BJ (cell line): ENCODE data around the gene ABHD18. TPM values are rescaled to one million over a fixed set of nuclear protein-coding genes. Genes with fewer than 3 reads are reported as not detected.

Experiments used
- CTCF ChIA-PET: fragments of 350-600 bp; formaldehyde crosslinking; extraction: SDS; loops from one replicate; lab custom pipeline; 2021; ENCODE audit warnings: antibody characterized with exemption, inconsistent platforms; lab: Yijun Ruan, JAX
- POLR2A ChIA-PET: fragments of 300-600 bp; sonication (Branson Sonifier 250); formaldehyde crosslinking; extraction: SDS; loops from one replicate; lab custom pipeline; 2021; ENCODE audit warnings: antibody characterized with exemption; lab: Charles Lee
- DNase-seq: peaks from one replicate; pipeline ENCODE4 v3.0.0-alpha.2; 2011; ENCODE audit warnings: low read depth
- H3K27me3 ChIP-seq: 2 replicates; pipeline ENCODE4 v1.6.0; 2011; ENCODE audit warnings: low read length; ENCODE audit not compliant: control insufficient read depth, insufficient read depth
- H3K36me3 ChIP-seq: 2 replicates; pipeline ENCODE4 v1.5.1; 2011; ENCODE audit warnings: low read length; ENCODE audit not compliant: control insufficient read depth, insufficient read depth
- H3K4me3 ChIP-seq: 2 replicates; pipeline ENCODE4 v1.5.1; 2011; ENCODE audit warnings: low read depth, mild to moderate bottlenecking, control low read depth, low read length
- CTCF ChIP-seq: IDR thresholded peaks from 2 replicates; pipeline ENCODE4 v1.5.1; 2011; ENCODE audit warnings: low read depth, mild to moderate bottlenecking, control low read depth, inconsistent platforms, low read length, moderate library complexity; ENCODE audit not compliant: insufficient read depth
- polyA plus RNA-seq: library from polyadenylated mRNA; depleted of rRNA; stranded (reverse); fragments of >200 nt; gene quantifications from 2 replicates; pipeline ENCODE4 v1.2.3, GENCODE V29; 2011; rRNA removed

ABHD18 gene
- polyA plus RNA-seq, 1 experiment: 1.4 TPM

GRCh38 chr4:128068918-128069317 lies 103.7 kb downstream of the ABHD18 start:
- ChIA-PET POLR2A (no interaction called here), CTCF (interaction anchor here (1.1 kb wide), 2 partner anchors 8 to 13 kb away, joined by 4 read pairs; no protein-coding TSS in a partner anchor)
- Histone ChIP-seq H3K36me3 (no peaks in the 10 kb centered on the region), H3K27me3 (no peaks in the 10 kb centered on the region), H3K4me3 (no peak overlapping the region)
- 0 out of 2 replicates have a peak, but pooled peaks have one; percentile 26 for TF ChIP-seq CTCF
- DNase-seq: no peak

- no peak for TF ChIP-seq CTCF
- H3K27me3 ChIP-seq: no peaks in the 10 kb centered on the region
- POLR2A ChIA-PET: no interaction called here
- no peak overlapping the region for H3K4me3 ChIP-seq
- no peaks in the 10 kb centered on the region for H3K36me3 ChIP-seq
- CTCF ChIA-PET: interaction anchor here (0.7 to 1.4 kb wide), 2 partner anchors 8 to 14 kb away, joined by 4 read pairs; no protein-coding TSS in a partner anchor
- no peak for DNase-seq
Observed at GRCh38 chr4:128076464-128076863, 111.3 kb downstream of the ABHD18 start.

Other genes with a start within 250 kb of the ABHD18 start
- not detected in 2 replicates for gene SLC25A31, start 235.0 kb upstream of the ABHD18 start, polyA plus RNA-seq
- gene HSPA4L, start 183.1 kb upstream of the ABHD18 start, polyA plus RNA-seq: 0.72 and 1.3 TPM in 2 replicates
- 6.5 and 9.9 TPM in 2 replicates for gene PLK4, start 84.5 kb upstream of the ABHD18 start, polyA plus RNA-seq
- 7.9 and 11.9 TPM in 2 replicates for gene MFSD8, start 233 bp upstream of the ABHD18 start, polyA plus RNA-seq
- gene LARP1B, start 95.9 kb downstream of the ABHD18 start, polyA plus RNA-seq: 4.5 and 8.8 TPM in 2 replicates